ENCODE data around the gene TMEFF2. TPM values are rescaled to one million over a fixed set of nuclear protein-coding genes. Genes with fewer than 3 reads are reported as not detected.

TMEFF2 gene
- total RNA-seq, 2 donors from 2014 or later = 0.09 TPM; not detected in 1

GRCh38 chr2:192202373-192202772 is 7.6 kb upstream of the TMEFF2 start:
- Histone ChIP-seq H3K9ac (ENCODE audit: extremely low read depth, low read length, poor library complexity, severe bottlenecking) (no peak overlapping the region), H3K36me3 (ENCODE audit: control insufficient read depth, insufficient read depth, low read length) (no peaks in the 10 kb centered on the region), H3K27me3 (ENCODE audit: control insufficient read depth, insufficient read depth, low read length, poor library complexity, severe bottlenecking) (peaks cover 28% of the 10 kb centered on the region), H3K27ac (ENCODE audit: low read depth, low read length) (no peak overlapping the region), H3K9me3 (ENCODE audit: control insufficient read depth, low read length) (no peaks in the 10 kb centered on the region), H3K4me3 (ENCODE audit: low read length) (no peak overlapping the region), H3K4me1 (ENCODE audit: control insufficient read depth, insufficient read depth, low read length) (no peaks in the 10 kb centered on the region)
- H3K27me3 Mint-ChIP-seq (ENCODE audit: insufficient read depth) = peaks cover 21% of the 10 kb centered on the region
- DNase-seq = no peak
- WGBS, 2 experiments (ENCODE audit: insufficient coverage in 1 of 2, insufficient read length in 1 of 2) = 75 to 94% methylated on average over 2 to 3 of the region's 3 CpGs
- H3K36me3 Mint-ChIP-seq (ENCODE audit: low read depth) = no peaks in the 10 kb centered on the region
- no peak overlapping the region for H3K27ac Mint-ChIP-seq
- no peak overlapping the region for H3K4me3 Mint-ChIP-seq
- H3K4me1 Mint-ChIP-seq = no peaks in the 10 kb centered on the region
- no peak for TF ChIP-seq CTCF (conservative IDR thresholded peaks at IDR 0.05)
- H3K9me3 Mint-ChIP-seq = no peaks in the 10 kb centered on the region

- Histone ChIP-seq H3K9me3 (ENCODE audit: control insufficient read depth, low read length) (no peaks in the 10 kb centered on the region), H3K27ac (ENCODE audit: low read depth, low read length) (no peak overlapping the region), H3K9ac (ENCODE audit: extremely low read depth, low read length, poor library complexity, severe bottlenecking) (no peak overlapping the region), H3K27me3 (ENCODE audit: control insufficient read depth, insufficient read depth, low read length, poor library complexity, severe bottlenecking) (peaks cover 41% of the 10 kb centered on the region), H3K4me1 (ENCODE audit: control insufficient read depth, insufficient read depth, low read length) (no peaks in the 10 kb centered on the region), H3K4me3 (ENCODE audit: low read length) (no peak overlapping the region), H3K36me3 (ENCODE audit: control insufficient read depth, insufficient read depth, low read length) (no peaks in the 10 kb centered on the region)
- no peak for DNase-seq
- WGBS, 2 experiments (ENCODE audit: insufficient coverage in 1 of 2, insufficient read length in 1 of 2) = no CpG with 5 or more reads among the region's 1 CpG
- H3K27ac Mint-ChIP-seq = no peak overlapping the region
- no peaks in the 10 kb centered on the region for H3K36me3 Mint-ChIP-seq (ENCODE audit: low read depth)
- peaks cover 8% of the 10 kb centered on the region for H3K4me1 Mint-ChIP-seq
- H3K9me3 Mint-ChIP-seq = no peaks in the 10 kb centered on the region
- peaks cover 34% of the 10 kb centered on the region for H3K27me3 Mint-ChIP-seq (ENCODE audit: insufficient read depth)
- TF ChIP-seq CTCF (conservative IDR thresholded peaks at IDR 0.05) = no peak
- no peak overlapping the region for H3K4me3 Mint-ChIP-seq
Observed at GRCh38 chr2:192201116-192201515, 6.4 kb upstream of the TMEFF2 start.

- TF ChIP-seq CTCF (conservative IDR thresholded peaks at IDR 0.05) = peak; percentile 22
- 50 to 75% methylated on average over 1 of the region's 1 CpG for WGBS, 2 experiments (ENCODE audit: insufficient coverage in 1 of 2, insufficient read length in 1 of 2)
- no peak overlapping the region for H3K4me3 ChIP-seq (ENCODE audit: low read length)
Observed at GRCh38 chr2:192197357-192197756, 2.6 kb upstream of the TMEFF2 start.

More at GRCh38 chr2:192197357-192197756, 2.6 kb upstream of the TMEFF2 start:
- Histone ChIP-seq H3K27ac (ENCODE audit: low read depth, low read length) (no peak overlapping the region), H3K9me3 (ENCODE audit: control insufficient read depth, low read length) (no peaks in the 10 kb centered on the region), H3K27me3 (ENCODE audit: control insufficient read depth, insufficient read depth, low read length, poor library complexity, severe bottlenecking) (peaks cover 79% of the 10 kb centered on the region), H3K9ac (ENCODE audit: extremely low read depth, low read length, poor library complexity, severe bottlenecking) (no peak overlapping the region), H3K4me1 (ENCODE audit: control insufficient read depth, insufficient read depth, low read length) (no peaks in the 10 kb centered on the region), H3K36me3 (ENCODE audit: control insufficient read depth, insufficient read depth, low read length) (no peaks in the 10 kb centered on the region)
- Mint-ChIP-seq H3K4me1 (peaks cover 18% of the 10 kb centered on the region), H3K9me3 (no peaks in the 10 kb centered on the region), H3K4me3 (no peak overlapping the region), H3K36me3 (ENCODE audit: low read depth) (no peaks in the 10 kb centered on the region), H3K27ac (no peak overlapping the region), H3K27me3 (ENCODE audit: insufficient read depth) (peaks cover 71% of the 10 kb centered on the region)
- no peak for DNase-seq
